GM18526 (cell line): ENCODE results near the gene STK24.

Experiments
- POLR2A ChIP-seq: IDR thresholded peaks from 3 replicates; pipeline ENCODE4 v1.6.1; 2011; ENCODE audit not compliant: insufficient read length; ENCODE audit errors: extremely low read depth

Gene STK24

GRCh38 chr13:98470920-98471319 is 106.0 kb downstream of the STK24 start:
- no peak for TF ChIP-seq POLR2A

GRCh38 chr13:98468929-98469328 is 108.0 kb downstream of the STK24 start:
- no peak for TF ChIP-seq POLR2A

- TF ChIP-seq POLR2A = no peak
Observed at GRCh38 chr13:98468361-98468760, 108.5 kb downstream of the STK24 start.

- no peak for TF ChIP-seq POLR2A
Observed at GRCh38 chr13:98467263-98467985, 109.5 kb downstream of the STK24 start.

- TF ChIP-seq POLR2A = no peak
Observed at GRCh38 chr13:98466634-98467236, 110.2 kb downstream of the STK24 start.

GRCh38 chr13:98462946-98463345 is 114.0 kb downstream of the STK24 start:
- no peak for TF ChIP-seq POLR2A

- TF ChIP-seq POLR2A = no peak
Observed at GRCh38 chr13:98462241-98462882, 114.5 kb downstream of the STK24 start.

GRCh38 chr13:98461486-98462240 is 115.2 kb downstream of the STK24 start:
- TF ChIP-seq POLR2A = no peak

GRCh38 chr13:98460516-98460915 is 116.4 kb downstream of the STK24 start:
- no peak for TF ChIP-seq POLR2A

GRCh38 chr13:98459721-98460370 is 117.1 kb downstream of the STK24 start:
- TF ChIP-seq POLR2A = no peak

GRCh38 chr13:98459171-98459681 is 117.7 kb downstream of the STK24 start:
- TF ChIP-seq POLR2A = no peak

- TF ChIP-seq POLR2A = no peak
Observed at GRCh38 chr13:98458431-98458830, 118.5 kb downstream of the STK24 start.

GRCh38 chr13:98457053-98457452 is 119.9 kb downstream of the STK24 start:
- no peak for TF ChIP-seq POLR2A

- no peak for TF ChIP-seq POLR2A
Observed at GRCh38 chr13:98456413-98456845, 120.5 kb downstream of the STK24 start.

- no peak for TF ChIP-seq POLR2A
Observed at GRCh38 chr13:98454389-98454881, 122.5 kb downstream of the STK24 start.
